Mucosa of descending colon (tissue), 3 donors: ENCODE data around the gene MINK1. TPM values are rescaled to one million over a fixed set of nuclear protein-coding genes. Genes with fewer than 3 reads are reported as not detected.
A peak's percentile ranks its signal among the peaks of the same experiment; 100 is the strongest.

ENCODE experiments used
- ATAC-seq: fragments of 200-7000 bp; cut with Tn5 transposase; one replicate; pipeline ENCODE4 v1.9.1; 2020; ENCODE audit warnings: mild to moderate bottlenecking, moderate library complexity
- DNase-seq, 3 donors: peaks; one replicate each; pipeline ENCODE4 v3.0.0-alpha.2; 2020
- H3K36me3 ChIP-seq: fragments of 200-600 bp; one replicate; pipeline ENCODE4 v1.8.0; 2021; ENCODE audit warnings: low read depth, mild to moderate bottlenecking
- H3K4me1 ChIP-seq: fragments of 200-600 bp; one replicate; pipeline ENCODE4 v1.8.0; 2021; ENCODE audit warnings: low read depth, mild to moderate bottlenecking
- H3K4me3 ChIP-seq: fragments of 200-600 bp; one replicate; pipeline ENCODE4 v1.8.0; 2021; ENCODE audit warnings: mild to moderate bottlenecking
- H3K9me3 ChIP-seq: fragments of 200-600 bp; one replicate; pipeline ENCODE4 v1.8.0; 2021; ENCODE audit warnings: mild to moderate bottlenecking
- CTCF ChIP-seq: fragments of 200-600 bp; IDR thresholded peaks from one replicate; pipeline ENCODE4 v1.8.0; 2022; ENCODE audit warnings: antibody characterized with exemption, mild to moderate bottlenecking
- intact Hi-C, 2 donors: fragments of 100-400 bp; cut with DNase I in 1 of 2; cut with micrococcal nuclease in 1 of 2; formaldehyde crosslinking; loops; one replicate each; pipeline versions ENCODE4 v1.11.0 to v1.11.1; 2022; cut with DNase I, micrococcal nuclease
- total RNA-seq, 3 donors: library from RNA; stranded (reverse); fragmentation: NEBNext Ultra II Directional in 2 of 3; extraction: Animal tissue kit (Norgen Biotek cat#: 25700) in 2 of 3; gene quantifications; one replicate each; pipeline versions ENCODE4 v1.2.1 to v1.2.4, GENCODE V29; 2021 to 2023
- donor health status: DM: no; HTN: no; CAD: no; lungs with moderate emphysema.
- donor health status: DM: no; HTN: no; CAD: no.
- donor health status: DM: no; HTN: yes; CAD: no.

The MINK1 gene
- total RNA-seq, 3 donors from 2014 or later: 140 to 227 (median 170) TPM

- peaks cover 3% of the 10 kb centered on the region for H3K36me3 ChIP-seq
- no peak overlapping the region for H3K4me3 ChIP-seq
- no peaks in the 10 kb centered on the region for H3K9me3 ChIP-seq
- ATAC-seq (peak; percentile 95), DNase-seq (peak; percentile 74 to 89 (median 83))
- intact Hi-C loops: loop anchor here in 1 of 2 donors (10.0 kb wide), 2 partner anchors 97 to 177 kb away; partner anchors contain the start of genes GLTPD2, PELP1 and VMO1
- no peaks in the 10 kb centered on the region for H3K4me1 ChIP-seq
- peak; percentile 74 for TF ChIP-seq CTCF
These were observed 48.8 kb downstream of the MINK1 start for GRCh38 chr17:4881761-4882555.

DNA sequence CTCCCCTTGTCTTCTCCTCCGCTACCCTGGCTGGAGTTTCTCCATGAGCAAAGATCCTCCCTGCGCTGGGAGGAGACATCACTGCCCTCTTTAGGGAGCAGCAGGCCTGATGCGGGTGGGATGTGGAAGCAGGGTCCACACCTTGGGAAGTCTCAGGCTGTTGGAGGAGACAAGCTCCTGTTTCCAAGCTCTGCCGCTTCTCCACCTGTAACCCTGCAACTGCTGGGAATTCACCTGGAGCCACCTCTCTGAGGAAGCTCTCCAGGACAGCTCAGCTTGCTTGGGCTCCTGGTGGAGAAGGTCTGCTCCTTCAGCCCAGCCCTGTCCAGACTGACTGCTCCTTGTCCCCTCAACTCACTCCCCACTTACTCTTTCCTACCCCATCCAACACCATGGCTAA lies 51.3 kb downstream of the MINK1 start:
- Histone ChIP-seq H3K4me3 (no peak overlapping the region), H3K9me3 (no peaks in the 10 kb centered on the region), H3K36me3 (peaks cover 3% of the 10 kb centered on the region), H3K4me1 (no peaks in the 10 kb centered on the region)
- intact Hi-C loops: loop anchor here in 1 of 2 donors (10.0 kb wide), 2 partner anchors 100 to 180 kb away; partner anchors contain the start of genes GLTPD2, PELP1 and VMO1
- ATAC-seq (no peak), DNase-seq (peak in 1 of 3 donors; percentile 19)
- TF ChIP-seq CTCF: no peak

- no peaks in the 10 kb centered on the region for H3K9me3 ChIP-seq
- H3K4me3 ChIP-seq: no peak overlapping the region
- H3K4me1 ChIP-seq: no peaks in the 10 kb centered on the region
- peaks cover 3% of the 10 kb centered on the region for H3K36me3 ChIP-seq
- TF ChIP-seq CTCF: no peak
- ATAC-seq: no peak
- peak in 1 of 3 donors; percentile 40 for DNase-seq
- intact Hi-C loops: loop anchor here (5.0 to 10.0 kb wide), 3 partner anchors 100 to 182 kb away; partner anchors contain the start of genes GLTPD2 (in 2 of the 2), VMO1 (in 2 of the 2) and PELP1 (in 1 of the 2)
These were observed 53.7 kb downstream of the MINK1 start for GRCh38 chr17:4886830-4887229.

DNA sequence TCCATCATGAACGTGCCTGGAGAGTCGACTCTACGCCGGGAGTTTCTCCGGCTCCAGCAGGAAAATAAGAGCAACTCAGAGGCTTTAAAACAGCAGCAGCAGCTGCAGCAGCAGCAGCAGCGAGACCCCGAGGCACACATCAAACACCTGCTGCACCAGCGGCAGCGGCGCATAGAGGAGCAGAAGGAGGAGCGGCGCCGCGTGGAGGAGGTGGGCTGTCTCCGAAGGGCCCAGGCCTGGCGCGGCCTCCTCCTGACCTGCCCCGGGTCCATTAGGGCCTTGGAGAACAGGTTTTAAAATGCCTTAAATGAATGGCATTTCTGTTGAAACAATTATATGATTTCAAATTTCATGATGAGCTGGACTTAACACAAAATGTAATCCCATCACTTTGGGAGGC lies 54.4 kb downstream of the MINK1 start:
- Histone ChIP-seq H3K4me1 (no peaks in the 10 kb centered on the region), H3K36me3 (peaks cover 3% of the 10 kb centered on the region), H3K9me3 (no peaks in the 10 kb centered on the region), H3K4me3 (no peak overlapping the region)
- ATAC-seq (no peak), DNase-seq (peak in 1 of 3 donors; percentile 29)
- TF ChIP-seq CTCF: no peak
- intact Hi-C loops: loop anchor here (5.0 to 10.0 kb wide), 3 partner anchors 100 to 183 kb away; partner anchors contain the start of genes GLTPD2 (in 2 of the 2), VMO1 (in 2 of the 2) and PELP1 (in 1 of the 2)

DNA sequence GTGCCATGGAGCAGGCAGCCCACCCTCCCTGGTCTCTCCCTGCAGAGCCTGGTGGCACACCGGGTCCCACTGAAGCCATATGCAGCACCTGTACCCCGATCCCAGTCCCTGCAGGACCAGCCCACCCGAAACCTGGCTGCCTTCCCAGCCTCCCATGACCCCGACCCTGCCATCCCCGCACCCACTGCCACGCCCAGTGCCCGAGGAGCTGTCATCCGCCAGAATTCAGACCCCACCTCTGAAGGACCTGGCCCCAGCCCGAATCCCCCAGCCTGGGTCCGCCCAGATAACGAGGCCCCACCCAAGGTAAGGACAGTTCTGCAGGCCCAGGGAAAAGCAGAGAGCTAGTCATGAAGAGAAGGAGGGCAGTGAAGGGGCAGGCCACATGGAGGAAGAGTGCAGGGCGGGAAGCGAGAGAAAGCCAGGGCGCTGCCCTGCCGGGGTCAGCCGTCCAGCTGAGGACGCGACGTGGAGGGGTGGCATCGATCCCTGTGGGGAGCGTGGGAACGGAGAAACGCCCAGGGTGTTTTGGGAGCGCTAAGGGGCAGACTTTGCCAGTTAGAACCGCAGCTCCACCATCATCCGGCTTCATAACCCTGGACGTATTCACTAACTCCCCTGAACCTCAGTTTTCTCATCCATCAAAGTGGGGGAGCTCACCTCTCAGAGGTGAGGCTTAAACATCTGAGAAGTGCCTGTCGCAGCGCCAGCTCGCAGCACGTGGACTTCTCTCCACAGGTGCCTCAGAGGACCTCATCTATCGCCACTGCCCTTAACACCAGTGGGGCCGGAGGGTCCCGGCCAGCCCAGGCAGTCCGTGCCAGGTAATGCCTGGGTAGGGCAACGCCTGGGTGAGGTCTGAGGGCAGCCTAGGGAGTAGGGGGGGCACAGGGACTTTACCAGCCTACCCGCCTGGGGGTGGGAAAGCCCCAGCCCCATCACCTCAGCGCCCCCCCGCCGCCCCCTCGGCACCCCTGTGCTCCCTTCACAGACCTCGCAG lies 58.6 kb downstream of the MINK1 start:
- Histone ChIP-seq H3K9me3 (no peaks in the 10 kb centered on the region), H3K4me3 (no peak overlapping the region), H3K36me3 (peaks cover 3% of the 10 kb centered on the region), H3K4me1 (no peaks in the 10 kb centered on the region)
- DNase-seq (peak in 1 of 3 donors; percentile 53), ATAC-seq (no peak)
- intact Hi-C loops: loop anchor here in 1 of 2 donors (10.0 kb wide), 1 partner anchor 167 kb away; no protein-coding TSS in a partner anchor
- no peak for TF ChIP-seq CTCF
